Body of pancreas (tissue), 4 donors: ENCODE data around the gene MUC20. TPM values are rescaled to one million over a fixed set of nuclear protein-coding genes. Genes with fewer than 3 reads are reported as not detected.
"Not testable (repeated sequence)": the region's sequence is repeated elsewhere in the genome, so short reads cannot be mapped to it uniquely, and the experiment has no call there.

Source experiments
- ATAC-seq: fragments of 150-250 bp; one replicate; pipeline ENCODE4 v1.9.1; 2016
- DNase-seq, 4 donors: peaks; one replicate each; pipeline ENCODE4 v3.0.0-alpha.2; 2019
- H3K27ac ChIP-seq, 4 donors: fragments of 200-600 bp; sonication (generic); 1 replicate in 3 of 4; 2 replicates in 1 of 4; pipeline versions ENCODE4 v1.5.1 to v1.6.1; 2016 to 2019; ENCODE audit warnings: mild to moderate bottlenecking in 1 of 4, mixed read lengths in 1 of 4, moderate library complexity in 1 of 4
- H3K27me3 ChIP-seq, 2 donors: fragments of 200-600 bp; sonication (generic); one replicate each; pipeline ENCODE4 v1.6.0; 2016; ENCODE audit warnings: mild to moderate bottlenecking in 1 of 2
- H3K36me3 ChIP-seq, 2 donors: fragments of 200-600 bp; sonication (generic); replicated peaks in 1 of 2; 2 replicates each; pipeline ENCODE4 v1.5.1; 2016; ENCODE audit warnings: low read depth in 2 of 2; ENCODE audit not compliant: insufficient read depth in 1 of 2
- H3K4me1 ChIP-seq: fragments of 200-600 bp; sonication (generic); one replicate; pipeline ENCODE4 v1.6.0; 2016
- H3K4me3 ChIP-seq, 2 donors: fragments of 200-600 bp; sonication (generic); 1 replicate in 1 of 2; 2 replicates in 1 of 2; pipeline ENCODE4 v1.5.1; 2016 to 2019
- H3K9me3 ChIP-seq, 3 donors: fragments of 200-600 bp; sonication (generic); 1 replicate in 2 of 3; 2 replicates in 1 of 3; pipeline ENCODE4 v1.5.1; 2016
- CTCF ChIP-seq, 7 experiments: fragments of 450-650 bp in 4 of 7; fragments of 200-600 bp in 3 of 7; sonication (generic) in 3 of 7; IDR thresholded peaks; one replicate each; pipeline ENCODE4 v1.5.1; 2016 to 2019; ENCODE audit warnings: antibody characterized with exemption in 7 of 7
- POLR2A ChIP-seq, 3 donors: fragments of 450-650 bp; IDR thresholded peaks; one replicate each; pipeline ENCODE4 v1.6.1; 2016; ENCODE audit warnings: antibody characterized with exemption in 3 of 3, mild to moderate bottlenecking in 2 of 3
- WGBS, 2 donors: methylation state at CpG; one replicate each; pipeline ENCODE4 v1.1.5; 2017; 5-methylcytosine and 5-hydroxymethylcytosine counted together
- intact Hi-C: fragments of 100-400 bp; cut with DNase I; formaldehyde crosslinking; loops from one replicate; pipeline ENCODE4 v1.15.1; 2023
- total RNA-seq, 2 donors: library from RNA; depleted of rRNA; stranded (reverse); fragments of >200 nt; gene quantifications; one replicate each; pipeline ENCODE4 v1.1.0, GENCODE V29; 2016

MUC20 gene
- total RNA-seq, 2 donors from 2014 or later, result 11.2 to 21.8 TPM

- no peaks in the 10 kb centered on the region for H3K36me3 ChIP-seq
- intact Hi-C loops, result no loop called here
- no peak for TF ChIP-seq POLR2A (IDR thresholded peaks at IDR 0.05)
- TF ChIP-seq CTCF (IDR thresholded peaks at IDR 0.05), result no peak
- DNase-seq (no peak), ATAC-seq (no peak)
- H3K27me3 ChIP-seq, result no peaks in the 10 kb centered on the region
- H3K4me1 ChIP-seq, result no peaks in the 10 kb centered on the region
- H3K9me3 ChIP-seq, result no peaks in the 10 kb centered on the region
- H3K27ac ChIP-seq, result no peak overlapping the region
- no peak overlapping the region for H3K4me3 ChIP-seq
- 76 to 80% methylated on average over 10 of the region's 10 CpGs for WGBS, 2 donors
These were observed 47.0 kb downstream of the MUC20 start for GRCh38 chr3:195767792-195768191.

- no peak for TF ChIP-seq CTCF (IDR thresholded peaks at IDR 0.05)
- no peak for TF ChIP-seq POLR2A (IDR thresholded peaks at IDR 0.05)
- Histone ChIP-seq H3K4me3 (no peak overlapping the region), H3K9me3 (no peaks in the 10 kb centered on the region), H3K36me3 (no peaks in the 10 kb centered on the region), H3K4me1 (no peaks in the 10 kb centered on the region), H3K27ac (no peak overlapping the region), H3K27me3 (no peaks in the 10 kb centered on the region)
- ATAC-seq, result no peak
- 53 to 57% methylated on average over 6 of the region's 6 CpGs for WGBS, 2 donors
- DNase-seq, result no peak
- intact Hi-C loops, result no loop called here
These were observed 47.6 kb downstream of the MUC20 start for GRCh38 chr3:195768414-195768813.

GRCh38 chr3:195768831-195769303, 48.1 kb downstream of the MUC20 start:
- Histone ChIP-seq H3K9me3 (no peaks in the 10 kb centered on the region), H3K27me3 (no peaks in the 10 kb centered on the region), H3K4me1 (no peaks in the 10 kb centered on the region), H3K27ac (no peak overlapping the region), H3K4me3 (no peak overlapping the region), H3K36me3 (no peaks in the 10 kb centered on the region)
- TF ChIP-seq POLR2A (IDR thresholded peaks at IDR 0.05) (no peak), CTCF (IDR thresholded peaks at IDR 0.05) (no peak)
- intact Hi-C loops, result no loop called here
- 34 to 41% methylated on average over 5 to 17 of the region's 17 CpGs for WGBS, 2 donors
- DNase-seq (no peak), ATAC-seq (no peak)

- H3K9me3 ChIP-seq, result no peaks in the 10 kb centered on the region
- no peaks in the 10 kb centered on the region for H3K36me3 ChIP-seq
- H3K27ac ChIP-seq, result no peak overlapping the region
- H3K4me1 ChIP-seq, result no peaks in the 10 kb centered on the region
- DNase-seq, result no peak
- H3K4me3 ChIP-seq, result no peak overlapping the region
- TF ChIP-seq POLR2A (IDR thresholded peaks at IDR 0.05) (no peak), CTCF (IDR thresholded peaks at IDR 0.05) (no peak)
- ATAC-seq, result no peak
- H3K27me3 ChIP-seq, result no peaks in the 10 kb centered on the region
- WGBS, 2 donors, result 83 to 87% methylated on average over 10 of the region's 10 CpGs
- intact Hi-C loops, result no loop called here
These were observed 48.8 kb downstream of the MUC20 start for GRCh38 chr3:195769551-195769950.

- ATAC-seq (no peak), DNase-seq (no peak)
- no peaks in the 10 kb centered on the region for H3K9me3 ChIP-seq
- no peaks in the 10 kb centered on the region for H3K4me1 ChIP-seq
- no peaks in the 10 kb centered on the region for H3K36me3 ChIP-seq
- no peak overlapping the region for H3K27ac ChIP-seq
- no peak overlapping the region for H3K4me3 ChIP-seq
- 72 to 81% methylated on average over 6 to 16 of the region's 16 CpGs for WGBS, 2 donors
- intact Hi-C loops, result no loop called here
- H3K27me3 ChIP-seq, result no peaks in the 10 kb centered on the region
- TF ChIP-seq POLR2A (IDR thresholded peaks at IDR 0.05) (no peak), CTCF (IDR thresholded peaks at IDR 0.05) (no peak)
These were observed 49.5 kb downstream of the MUC20 start for GRCh38 chr3:195770081-195770840.

- H3K36me3 ChIP-seq, H3K4me1 ChIP-seq, DNase-seq, intact Hi-C loops, H3K27ac ChIP-seq, H3K4me3 ChIP-seq, H3K27me3 ChIP-seq, ATAC-seq, H3K9me3 ChIP-seq: not testable (repeated sequence)
- 75 to 85% methylated on average over 2 to 4 of the region's 28 CpGs for WGBS, 2 donors
These were observed 50.3 kb downstream of the MUC20 start for GRCh38 chr3:195770841-195771645.
